BLaER1 treated with 17β-estradiol and CSF1 and Interleukin-3, amounts not matched to agents 10 nM and 100 nM (cell line): Measurements from ENCODE around the gene MAP1LC3C.
A peak's percentile ranks its signal among the peaks of the same experiment; 100 is the strongest.
"Not testable (repeated sequence)": the region's sequence is repeated elsewhere in the genome, so short reads cannot be mapped to it uniquely, and the experiment has no call there.

Experiments used
- H3K27ac ChIP-seq, 11 experiments: shearing (Covaris generic); formaldehyde crosslinking; 2 replicates each; pipeline ENCODE4 v1.8.1; 2022
- H3K27me3 ChIP-seq, 11 experiments: shearing (Covaris generic); formaldehyde crosslinking; 2 replicates each; pipeline ENCODE4 v1.8.1; 2022
- H3K36me3 ChIP-seq, 11 experiments: shearing (Covaris generic); formaldehyde crosslinking; 2 replicates each; pipeline ENCODE4 v1.8.1; 2022
- H3K4me1 ChIP-seq, 10 experiments: shearing (Covaris generic); formaldehyde crosslinking; 2 replicates each; pipeline ENCODE4 v1.8.1; 2022
- H3K4me2 ChIP-seq, 11 experiments: shearing (Covaris generic); formaldehyde crosslinking; 2 replicates each; pipeline ENCODE4 v1.8.1; 2022
- H3K4me3 ChIP-seq, 10 experiments: shearing (Covaris generic); formaldehyde crosslinking; 2 replicates each; pipeline ENCODE4 v1.8.1; 2022
- H3K9ac ChIP-seq, 11 experiments: shearing (Covaris generic); formaldehyde crosslinking; 2 replicates each; pipeline ENCODE4 v1.8.1; 2022
- H3K9me3 ChIP-seq, 11 experiments: shearing (Covaris generic); formaldehyde crosslinking; replicated peaks in 1 of 11; 2 replicates each; pipeline ENCODE4 v1.8.1; 2022
- H4K20me1 ChIP-seq, 11 experiments: shearing (Covaris generic); formaldehyde crosslinking; 2 replicates each; pipeline ENCODE4 v1.8.1; 2022
- Cebpa-rat ChIP-seq, 11 experiments: shearing (Covaris generic); IDR thresholded peaks; 2 replicates each; pipeline ENCODE4 v1.8.1; 2022

MAP1LC3C gene

GRCh38 chr1:241998412-241998921 is 431 bp downstream of the MAP1LC3C start:
- TF ChIP-seq Cebpa-rat (IDR thresholded peaks at IDR 0.05) = no peak
- Histone ChIP-seq H3K36me3 (no peaks in the 10 kb centered on the region), H3K27ac (no peak overlapping the region; a peak in 2 of 22 replicates), H4K20me1 (no peaks in the 10 kb centered on the region), H3K4me1 (peaks cover 0 to 20% (median 5%) of the 10 kb centered on the region in 10 experiments; a peak in 14 of 20 replicates), H3K4me2 (peak overlapping the region in 8 of 11 experiments; percentile 9 to 59 (median 42); a peak in 12 of 22 replicates), H3K4me3 (peak overlapping the region in 1 of 10 experiments; percentile 35; a peak in 3 of 20 replicates), H3K9ac (peak overlapping the region in 1 of 11 experiments; percentile 38; a peak in 1 of 22 replicates), H3K9me3 (no peaks in the 10 kb centered on the region), H3K27me3 (no peaks in the 10 kb centered on the region)

GRCh38 chr1:241997401-241997998 is 1.4 kb downstream of the MAP1LC3C start:
- H3K4me3 ChIP-seq = no peak overlapping the region
- H3K9ac ChIP-seq = no peak overlapping the region
- H4K20me1 ChIP-seq = no peaks in the 10 kb centered on the region
- no peak for TF ChIP-seq Cebpa-rat (IDR thresholded peaks at IDR 0.05)
- no peak overlapping the region; a peak in 1 of 22 replicates for H3K4me2 ChIP-seq
- H3K4me1 ChIP-seq = peaks cover 0 to 20% (median 8%) of the 10 kb centered on the region in 10 experiments; a peak in 14 of 20 replicates
- H3K27ac ChIP-seq = no peak overlapping the region
- H3K9me3 ChIP-seq = no peaks in the 10 kb centered on the region
- H3K27me3 ChIP-seq = no peaks in the 10 kb centered on the region
- no peaks in the 10 kb centered on the region for H3K36me3 ChIP-seq

GRCh38 chr1:241994171-241994570 is 4.7 kb downstream of the MAP1LC3C start:
- Histone ChIP-seq H3K27me3 (no peaks in the 10 kb centered on the region), H3K4me2 (no peak overlapping the region), H3K4me3 (no peak overlapping the region), H3K36me3 (no peaks in the 10 kb centered on the region), H3K9me3 (no peaks in the 10 kb centered on the region), H3K9ac (no peak overlapping the region), H3K27ac (no peak overlapping the region), H3K4me1 (peaks cover 0 to 11% (median 7%) of the 10 kb centered on the region in 10 experiments; a peak in 14 of 20 replicates), H4K20me1 (no peaks in the 10 kb centered on the region)
- no peak for TF ChIP-seq Cebpa-rat (IDR thresholded peaks at IDR 0.05)

- H3K9me3 ChIP-seq = no peaks in the 10 kb centered on the region
- H3K4me2 ChIP-seq = no peak overlapping the region
- no peak overlapping the region for H3K9ac ChIP-seq
- H3K27ac ChIP-seq = no peak overlapping the region
- no peaks in the 10 kb centered on the region for H4K20me1 ChIP-seq
- TF ChIP-seq Cebpa-rat (IDR thresholded peaks at IDR 0.05) = no peak
- H3K4me1 ChIP-seq = peaks cover 0 to 8% (median 2%) of the 10 kb centered on the region in 10 experiments; a peak in 6 of 20 replicates
- no peak overlapping the region for H3K4me3 ChIP-seq
- no peaks in the 10 kb centered on the region for H3K27me3 ChIP-seq
- no peaks in the 10 kb centered on the region for H3K36me3 ChIP-seq
Observed at GRCh38 chr1:241992734-241993133, 6.2 kb downstream of the MAP1LC3C start.

- H3K9ac ChIP-seq = no peak overlapping the region
- TF ChIP-seq Cebpa-rat (IDR thresholded peaks at IDR 0.05) = no peak
- H3K4me1 ChIP-seq = peaks cover 0 to 8% (median 2%) of the 10 kb centered on the region in 10 experiments; a peak in 6 of 20 replicates
- H3K36me3 ChIP-seq = no peaks in the 10 kb centered on the region
- no peaks in the 10 kb centered on the region for H3K9me3 ChIP-seq
- H3K27me3 ChIP-seq = no peaks in the 10 kb centered on the region
- no peak overlapping the region for H3K4me3 ChIP-seq
- H4K20me1 ChIP-seq = no peaks in the 10 kb centered on the region
- H3K27ac ChIP-seq = no peak overlapping the region
- H3K4me2 ChIP-seq = no peak overlapping the region
Observed at GRCh38 chr1:241990040-241990439, 8.9 kb downstream of the MAP1LC3C start.

- H3K36me3 ChIP-seq, H3K4me3 ChIP-seq, H4K20me1 ChIP-seq, H3K27me3 ChIP-seq, H3K27ac ChIP-seq, H3K9me3 ChIP-seq, H3K4me2 ChIP-seq, H3K9ac ChIP-seq: not testable (repeated sequence)
- peaks cover 0 to 10% (median 3%) of the 10 kb centered on the region in 10 experiments; a peak in 10 of 20 replicates for H3K4me1 ChIP-seq
Observed at GRCh38 chr1:241988389-241988930, 10.4 kb downstream of the MAP1LC3C start.

- H3K4me2 ChIP-seq = no peak overlapping the region
- no peaks in the 10 kb centered on the region for H3K27me3 ChIP-seq
- no peak overlapping the region for H3K9ac ChIP-seq
- no peaks in the 10 kb centered on the region for H4K20me1 ChIP-seq
- H3K4me3 ChIP-seq = no peak overlapping the region
- no peaks in the 10 kb centered on the region for H3K36me3 ChIP-seq
- H3K9me3 ChIP-seq = no peaks in the 10 kb centered on the region
- peaks cover 0 to 12% (median 0%) of the 10 kb centered on the region in 10 experiments; a peak in 4 of 20 replicates for H3K4me1 ChIP-seq
- no peak overlapping the region for H3K27ac ChIP-seq
- no peak for TF ChIP-seq Cebpa-rat (IDR thresholded peaks at IDR 0.05)
Observed at GRCh38 chr1:241985787-241986186, 13.1 kb downstream of the MAP1LC3C start.

- no peak overlapping the region for H3K9ac ChIP-seq
- H3K4me1 ChIP-seq = peaks cover 0 to 12% (median 0%) of the 10 kb centered on the region in 10 experiments; a peak in 4 of 20 replicates
- H3K9me3 ChIP-seq = peaks cover 0 to 5% (median 0%) of the 10 kb centered on the region in 11 experiments; a peak in 3 of 22 replicates
- no peaks in the 10 kb centered on the region for H3K36me3 ChIP-seq
- TF ChIP-seq Cebpa-rat (IDR thresholded peaks at IDR 0.05) = no peak
- no peaks in the 10 kb centered on the region for H3K27me3 ChIP-seq
- H4K20me1 ChIP-seq = no peaks in the 10 kb centered on the region
- no peak overlapping the region for H3K27ac ChIP-seq
- no peak overlapping the region for H3K4me2 ChIP-seq
- no peak overlapping the region for H3K4me3 ChIP-seq
Observed at GRCh38 chr1:241979926-241980325, 19.0 kb downstream of the MAP1LC3C start.

- TF ChIP-seq Cebpa-rat (IDR thresholded peaks at IDR 0.05) = no peak
- Histone ChIP-seq H4K20me1 (no peaks in the 10 kb centered on the region), H3K36me3 (no peaks in the 10 kb centered on the region), H3K4me1 (peaks cover 0 to 7% (median 0%) of the 10 kb centered on the region in 10 experiments; a peak in 4 of 20 replicates), H3K9me3 (peaks cover 0 to 5% (median 0%) of the 10 kb centered on the region in 11 experiments; a peak in 3 of 22 replicates), H3K4me3 (no peak overlapping the region), H3K27me3 (no peaks in the 10 kb centered on the region), H3K9ac (no peak overlapping the region), H3K27ac (no peak overlapping the region), H3K4me2 (no peak overlapping the region)
Observed at GRCh38 chr1:241979071-241979470, 19.8 kb downstream of the MAP1LC3C start.
